H1 (cell line): Measurements from ENCODE around the gene NEURL4. TPM values are rescaled to one million over a fixed set of nuclear protein-coding genes. Genes with fewer than 3 reads are reported as not detected.

Source experiments
- CEBPB ChIP-seq: IDR thresholded peaks from 2 replicates; pipeline ENCODE4 v1.6.1; 2012; ENCODE audit warnings: low read depth, low read length
- CHD2 ChIP-seq: IDR thresholded peaks from 2 replicates; pipeline ENCODE4 v1.6.1; 2012; ENCODE audit warnings: low read length, improper control_type of control experiment
- EGR1 ChIP-seq: IDR thresholded peaks from 2 replicates; pipeline ENCODE4 v1.6.1; 2011; ENCODE audit warnings: low read depth, low read length, borderline replicate concordance
- HDAC2 ChIP-seq, 2 experiments: fragments of 300-600 bp in 1 of 2; sonication (generic) in 1 of 2; IDR thresholded peaks; 2 replicates each; pipeline ENCODE4 v1.6.1; 2011 to 2012; ENCODE audit warnings: low read depth in 2 of 2, low read length in 2 of 2, mild to moderate bottlenecking in 2 of 2, moderate library complexity in 2 of 2, borderline replicate concordance in 1 of 2, inconsistent platforms in 1 of 2
- KDM4A ChIP-seq: IDR thresholded peaks from one replicate; pipeline ENCODE4 v1.7.1; 2012; ENCODE audit warnings: low read depth, mild to moderate bottlenecking, moderate library complexity, low read length, inconsistent platforms; ENCODE audit not compliant: severe bottlenecking
- KDM5A ChIP-seq: fragments of 200-600 bp; IDR thresholded peaks from 2 replicates; pipeline ENCODE4 v1.7.1; 2012; ENCODE audit warnings: mild to moderate bottlenecking, low read length, inconsistent platforms, mixed read lengths
- NRF1 ChIP-seq: IDR thresholded peaks from 2 replicates; pipeline ENCODE4 v1.6.1; 2011; ENCODE audit warnings: mild to moderate bottlenecking, low read depth, low read length, improper control_type of control experiment
- PHF8 ChIP-seq: fragments of 200-600 bp; sonication (generic); conservative IDR thresholded peaks from 2 replicates; pipeline ENCODE4 v1.7.1; 2012; ENCODE audit warnings: low read depth, mild to moderate bottlenecking, inconsistent platforms, low read length, moderate library complexity
- POLR2A ChIP-seq, 2 experiments: IDR thresholded peaks; 1 replicate in 1 of 2; 2 replicates in 1 of 2; pipeline ENCODE4 v1.6.1; 2011; ENCODE audit warnings: low read depth in 2 of 2, low read length in 2 of 2, mild to moderate bottlenecking in 2 of 2; ENCODE audit errors: control extremely low read depth in 1 of 2
- RBBP5 ChIP-seq: IDR thresholded peaks from 2 replicates; pipeline ENCODE4 v1.7.1; 2012; ENCODE audit warnings: low read depth, mild to moderate bottlenecking, inconsistent platforms, low read length, moderate library complexity, borderline replicate concordance
- SIRT6 ChIP-seq: IDR thresholded peaks from one replicate; pipeline ENCODE4 v1.7.1; 2012; ENCODE audit warnings: low read length, inconsistent platforms
- SP2 ChIP-seq: IDR thresholded peaks from 2 replicates; pipeline ENCODE4 v1.6.1; 2012; ENCODE audit warnings: mild to moderate bottlenecking, low read length, inconsistent platforms
- TAF7 ChIP-seq: optimal IDR thresholded peaks from 2 replicates; pipeline ENCODE3; 2011; ENCODE audit warnings: low read depth, mild to moderate bottlenecking, inconsistent platforms, low read length, moderate library complexity, borderline replicate concordance
- polyA plus RNA-seq, 7 experiments: library from polyadenylated mRNA; depleted of rRNA in 3 of 7; stranded (reverse) in 5 of 7; unstranded in 2 of 7; fragments of >200 nt in 5 of 7; fragments of 200-250 nt in 2 of 7; gene quantifications; 1 replicate in 5 of 7; 2 replicates in 1 of 7; 4 replicates in 1 of 7; pipeline versions ENCODE4 v1.2.1 to v1.2.3, GENCODE V29; 2011 to 2013; ENCODE audit warnings: missing spikeins in 2 of 7, mixed read lengths in 2 of 7
- total RNA-seq: library from RNA; stranded (reverse); fragmentation: NEBNext Ultra II Directional; extraction: Animal tissue kit (Norgen Biotek cat#: 25700); gene quantifications from 2 replicates; pipeline ENCODE4 v1.2.1, GENCODE V29; 2021
- TF ChIP-seq, protein P1 (sequence below): IDR thresholded peaks from 2 replicates; pipeline ENCODE4 v1.6.1; 2011; ENCODE audit warnings: low read length, improper control_type of control experiment
- TF ChIP-seq, protein P2 (sequence below): IDR thresholded peaks from 2 replicates; pipeline ENCODE4 v1.6.1; 2012; ENCODE audit warnings: inconsistent platforms

NEURL4 gene
- total and polyA plus RNA-seq, 2 of the 8 experiments (the other 6 are each of a cell fraction or from before 2014, with no cell fraction given) = 29.6 to 46.8 TPM

DNA sequence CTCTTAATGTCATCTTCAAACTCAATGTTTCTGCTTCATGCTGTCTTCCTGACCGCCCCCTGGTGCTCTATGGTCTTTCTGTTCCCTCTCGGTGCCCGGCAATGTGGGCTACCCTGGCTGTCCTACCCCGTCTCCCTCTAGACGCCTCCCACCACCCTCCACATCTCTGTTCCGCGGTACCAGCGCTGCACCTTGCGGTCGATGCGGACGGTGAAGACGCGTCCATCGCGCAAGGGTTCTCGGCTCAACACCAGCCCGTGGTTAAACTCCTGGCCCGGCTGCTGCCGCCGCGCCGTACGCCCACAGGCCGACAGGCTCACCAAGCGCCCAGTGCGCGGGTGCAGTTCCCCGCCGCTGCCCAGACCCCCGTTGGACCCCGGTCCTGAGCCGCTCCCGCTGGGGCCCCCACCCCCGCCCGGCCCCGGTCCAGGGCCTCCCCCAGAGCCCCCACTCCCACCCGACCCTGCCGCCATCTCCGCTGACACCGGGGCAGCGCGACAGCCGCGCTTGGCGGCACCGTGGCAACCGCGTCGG is at the start of gene NEURL4 (continued):
- TF ChIP-seq PHF8 (no peak), CEBPB (no peak), KDM5A (no peak), CHD2 (no peak), TAF7 (no peak), POLR2A (IDR thresholded peaks at IDR 0.05; ENCODE audit: control extremely low read depth in 1 of 2, low read depth in 2 of 2, low read length in 2 of 2) (no peak), RBBP5 (no peak), EGR1 (no peak), HDAC2 (IDR thresholded peaks at IDR 0.05; ENCODE audit: borderline replicate concordance in 1 of 2, low read depth in 2 of 2, low read length in 2 of 2) (no peak), SP2 (no peak), SIRT6 (no peak), NRF1 (no peak), KDM4A (no peak)
- TF ChIP-seq, protein P1, sequence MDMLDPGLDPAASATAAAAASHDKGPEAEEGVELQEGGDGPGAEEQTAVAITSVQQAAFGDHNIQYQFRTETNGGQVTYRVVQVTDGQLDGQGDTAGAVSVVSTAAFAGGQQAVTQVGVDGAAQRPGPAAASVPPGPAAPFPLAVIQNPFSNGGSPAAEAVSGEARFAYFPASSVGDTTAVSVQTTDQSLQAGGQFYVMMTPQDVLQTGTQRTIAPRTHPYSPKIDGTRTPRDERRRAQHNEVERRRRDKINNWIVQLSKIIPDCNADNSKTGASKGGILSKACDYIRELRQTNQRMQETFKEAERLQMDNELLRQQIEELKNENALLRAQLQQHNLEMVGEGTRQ = no peak
- TF ChIP-seq, protein P2, sequence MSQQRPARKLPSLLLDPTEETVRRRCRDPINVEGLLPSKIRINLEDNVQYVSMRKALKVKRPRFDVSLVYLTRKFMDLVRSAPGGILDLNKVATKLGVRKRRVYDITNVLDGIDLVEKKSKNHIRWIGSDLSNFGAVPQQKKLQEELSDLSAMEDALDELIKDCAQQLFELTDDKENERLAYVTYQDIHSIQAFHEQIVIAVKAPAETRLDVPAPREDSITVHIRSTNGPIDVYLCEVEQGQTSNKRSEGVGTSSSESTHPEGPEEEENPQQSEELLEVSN = no peak
